ENCODE data around the gene TTYH1. TPM values are rescaled to one million over a fixed set of nuclear protein-coding genes. Genes with fewer than 3 reads are reported as not detected.

TTYH1 gene
- total and polyA plus RNA-seq, 9 of the 15 experiments (the other 6 are each of a cell fraction or from before 2014, with no cell fraction given), result 0.08 TPM; not detected in 8

DNA sequence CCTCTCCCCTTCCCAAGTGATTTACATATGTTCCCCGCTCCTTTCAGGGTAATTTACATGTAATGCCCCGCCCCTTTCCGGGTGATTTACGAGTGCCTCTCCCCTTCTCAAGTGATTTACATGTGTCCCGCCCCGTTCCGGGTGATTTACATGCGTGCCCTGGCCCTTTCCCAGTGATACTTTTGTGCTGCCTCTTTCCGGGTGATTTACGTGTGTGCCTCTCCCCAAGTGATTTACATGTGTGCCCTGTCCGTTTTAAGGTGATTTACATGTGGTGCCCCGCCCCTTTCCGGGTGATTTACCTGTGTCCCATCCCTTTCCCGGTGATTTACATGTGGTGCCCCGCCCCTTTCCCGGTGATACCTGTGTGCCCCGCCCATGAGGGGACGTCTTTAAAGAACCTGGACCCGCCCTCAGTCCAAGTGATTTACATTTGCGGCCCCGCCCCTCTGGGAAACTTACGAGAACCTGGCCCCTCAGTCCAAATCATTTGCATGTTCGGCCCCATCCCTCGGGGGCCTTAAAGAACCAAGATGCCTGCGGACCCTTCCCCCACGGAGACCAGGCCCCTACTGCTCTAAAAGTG lies 48.9 kb downstream of the TTYH1 start (continued):
- TF ChIP-seq, protein P1, sequence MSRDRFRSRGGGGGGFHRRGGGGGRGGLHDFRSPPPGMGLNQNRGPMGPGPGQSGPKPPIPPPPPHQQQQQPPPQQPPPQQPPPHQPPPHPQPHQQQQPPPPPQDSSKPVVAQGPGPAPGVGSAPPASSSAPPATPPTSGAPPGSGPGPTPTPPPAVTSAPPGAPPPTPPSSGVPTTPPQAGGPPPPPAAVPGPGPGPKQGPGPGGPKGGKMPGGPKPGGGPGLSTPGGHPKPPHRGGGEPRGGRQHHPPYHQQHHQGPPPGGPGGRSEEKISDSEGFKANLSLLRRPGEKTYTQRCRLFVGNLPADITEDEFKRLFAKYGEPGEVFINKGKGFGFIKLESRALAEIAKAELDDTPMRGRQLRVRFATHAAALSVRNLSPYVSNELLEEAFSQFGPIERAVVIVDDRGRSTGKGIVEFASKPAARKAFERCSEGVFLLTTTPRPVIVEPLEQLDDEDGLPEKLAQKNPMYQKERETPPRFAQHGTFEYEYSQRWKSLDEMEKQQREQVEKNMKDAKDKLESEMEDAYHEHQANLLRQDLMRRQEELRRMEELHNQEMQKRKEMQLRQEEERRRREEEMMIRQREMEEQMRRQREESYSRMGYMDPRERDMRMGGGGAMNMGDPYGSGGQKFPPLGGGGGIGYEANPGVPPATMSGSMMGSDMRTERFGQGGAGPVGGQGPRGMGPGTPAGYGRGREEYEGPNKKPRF (IDR thresholded peaks at IDR 0.05; ENCODE audit: low read depth, low read length), result no peak
- TF ChIP-seq ZSCAN29 (IDR thresholded peaks at IDR 0.05), result no peak
- TF ChIP-seq NCOA4 (IDR thresholded peaks at IDR 0.05; ENCODE audit: partially characterized antibody), result no peak
- no peak for TF ChIP-seq HMG20A (CRISPR knock-in tag; conservative IDR thresholded peaks at IDR 0.05)
- no peak for TF ChIP-seq FOXJ2 (tag; IDR thresholded peaks at IDR 0.05)
- no peak for TF ChIP-seq MYBL2 (IDR thresholded peaks at IDR 0.05; ENCODE audit: low read depth)
- TF ChIP-seq MYBL2 (CRISPR knock-in tag; IDR thresholded peaks at IDR 0.05; ENCODE audit: borderline replicate concordance), result no peak
- no peak for TF ChIP-seq CEBPG (CRISPR knock-in tag; IDR thresholded peaks at IDR 0.05)
- TF ChIP-seq CEBPG (tag; conservative IDR thresholded peaks at IDR 0.05 in 1 of 2, IDR thresholded peaks at IDR 0.05 in 1 of 2), result no peak
- TF ChIP-seq, protein P2, sequence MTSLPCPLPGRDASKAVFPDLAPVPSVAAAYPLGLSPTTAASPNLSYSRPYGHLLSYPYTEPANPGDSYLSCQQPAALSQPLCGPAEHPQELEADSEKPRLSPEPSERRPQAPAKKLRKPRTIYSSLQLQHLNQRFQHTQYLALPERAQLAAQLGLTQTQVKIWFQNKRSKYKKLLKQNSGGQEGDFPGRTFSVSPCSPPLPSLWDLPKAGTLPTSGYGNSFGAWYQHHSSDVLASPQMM (CRISPR knock-in tag; IDR thresholded peaks at IDR 0.05), result no peak
- TF ChIP-seq SREBF2 (CRISPR knock-in tag; IDR thresholded peaks at IDR 0.05), result no peak
- TF ChIP-seq FOS (IDR thresholded peaks at IDR 0.05; ENCODE audit: extremely low read depth, insufficient read length), result no peak
- no peak for TF ChIP-seq BDP1 (IDR thresholded peaks at IDR 0.05; ENCODE audit: insufficient read depth, insufficient read length)
- TF ChIP-seq HMG20B (CRISPR knock-in tag; IDR thresholded peaks at IDR 0.05), result no peak
- TF ChIP-seq, protein P3, sequence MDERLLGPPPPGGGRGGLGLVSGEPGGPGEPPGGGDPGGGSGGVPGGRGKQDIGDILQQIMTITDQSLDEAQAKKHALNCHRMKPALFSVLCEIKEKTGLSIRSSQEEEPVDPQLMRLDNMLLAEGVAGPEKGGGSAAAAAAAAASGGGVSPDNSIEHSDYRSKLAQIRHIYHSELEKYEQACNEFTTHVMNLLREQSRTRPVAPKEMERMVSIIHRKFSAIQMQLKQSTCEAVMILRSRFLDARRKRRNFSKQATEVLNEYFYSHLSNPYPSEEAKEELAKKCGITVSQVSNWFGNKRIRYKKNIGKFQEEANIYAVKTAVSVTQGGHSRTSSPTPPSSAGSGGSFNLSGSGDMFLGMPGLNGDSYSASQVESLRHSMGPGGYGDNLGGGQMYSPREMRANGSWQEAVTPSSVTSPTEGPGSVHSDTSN (CRISPR knock-in tag; IDR thresholded peaks at IDR 0.05; ENCODE audit: low read depth), result peak; percentile 64
- TF ChIP-seq, protein P3 (tag; conservative IDR thresholded peaks at IDR 0.05; ENCODE audit: low read depth), result peak; percentile 99
- TF ChIP-seq ZNF140 (CRISPR knock-in tag; IDR thresholded peaks at IDR 0.05), result no peak
- no peak for TF ChIP-seq ZC3H8 (IDR thresholded peaks at IDR 0.05)
- TF ChIP-seq, protein P4, sequence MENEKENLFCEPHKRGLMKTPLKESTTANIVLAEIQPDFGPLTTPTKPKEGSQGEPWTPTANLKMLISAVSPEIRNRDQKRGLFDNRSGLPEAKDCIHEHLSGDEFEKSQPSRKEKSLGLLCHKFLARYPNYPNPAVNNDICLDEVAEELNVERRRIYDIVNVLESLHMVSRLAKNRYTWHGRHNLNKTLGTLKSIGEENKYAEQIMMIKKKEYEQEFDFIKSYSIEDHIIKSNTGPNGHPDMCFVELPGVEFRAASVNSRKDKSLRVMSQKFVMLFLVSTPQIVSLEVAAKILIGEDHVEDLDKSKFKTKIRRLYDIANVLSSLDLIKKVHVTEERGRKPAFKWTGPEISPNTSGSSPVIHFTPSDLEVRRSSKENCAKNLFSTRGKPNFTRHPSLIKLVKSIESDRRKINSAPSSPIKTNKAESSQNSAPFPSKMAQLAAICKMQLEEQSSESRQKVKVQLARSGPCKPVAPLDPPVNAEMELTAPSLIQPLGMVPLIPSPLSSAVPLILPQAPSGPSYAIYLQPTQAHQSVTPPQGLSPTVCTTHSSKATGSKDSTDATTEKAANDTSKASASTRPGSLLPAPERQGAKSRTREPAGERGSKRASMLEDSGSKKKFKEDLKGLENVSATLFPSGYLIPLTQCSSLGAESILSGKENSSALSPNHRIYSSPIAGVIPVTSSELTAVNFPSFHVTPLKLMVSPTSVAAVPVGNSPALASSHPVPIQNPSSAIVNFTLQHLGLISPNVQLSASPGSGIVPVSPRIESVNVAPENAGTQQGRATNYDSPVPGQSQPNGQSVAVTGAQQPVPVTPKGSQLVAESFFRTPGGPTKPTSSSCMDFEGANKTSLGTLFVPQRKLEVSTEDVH (IDR thresholded peaks at IDR 0.05; ENCODE audit: low read depth, partially characterized antibody), result peak; percentile 20
- TF ChIP-seq ZNF23 (CRISPR knock-in tag; IDR thresholded peaks at IDR 0.05), result no peak

All from K562 (cell line).